Breast epithelium (tissue), 4 donors: ENCODE data around the gene USP50. TPM values are rescaled to one million over a fixed set of nuclear protein-coding genes. Genes with fewer than 3 reads are reported as not detected.
"Not testable (repeated sequence)": the region's sequence is repeated elsewhere in the genome, so short reads cannot be mapped to it uniquely, and the experiment has no call there.

Experiments
- DNase-seq, 2 donors: peaks; one replicate each; pipeline ENCODE4 v3.0.0-alpha.2; 2019; ENCODE audit warnings: low spot score in 2 of 2
- H3K27ac ChIP-seq, 2 donors: fragments of 200-600 bp; sonication (generic) in 1 of 2; one replicate each; pipeline ENCODE4 v1.5.1; 2016 to 2019; ENCODE audit warnings: mild to moderate bottlenecking in 1 of 2
- H3K27me3 ChIP-seq, 2 donors: fragments of 200-600 bp; sonication (generic) in 1 of 2; one replicate each; pipeline versions ENCODE4 v1.5.1 to v1.6.0; 2017 to 2019; ENCODE audit warnings: control low read depth in 1 of 2, mild to moderate bottlenecking in 1 of 2
- H3K36me3 ChIP-seq: fragments of 200-600 bp; one replicate; pipeline ENCODE4 v1.5.1; 2019
- H3K4me1 ChIP-seq, 2 donors: fragments of 200-600 bp; sonication (generic); one replicate each; pipeline ENCODE4 v1.5.1; 2016 to 2019; ENCODE audit warnings: control low read depth in 1 of 2
- H3K4me3 ChIP-seq, 3 donors: fragments of 200-600 bp; sonication (generic); 1 replicate in 2 of 3; 2 replicates in 1 of 3; pipeline ENCODE4 v1.5.1; 2016 to 2019; ENCODE audit warnings: mild to moderate bottlenecking in 3 of 3, moderate library complexity in 2 of 3
- H3K9me3 ChIP-seq, 2 donors: fragments of 200-600 bp; sonication (generic) in 1 of 2; one replicate each; pipeline ENCODE4 v1.5.1; 2016 to 2019; ENCODE audit warnings: control low read depth in 1 of 2
- CTCF ChIP-seq, 3 donors: fragments of 450-650 bp; IDR thresholded peaks; one replicate each; pipeline ENCODE4 v1.5.1; 2016 to 2017; ENCODE audit warnings: antibody characterized with exemption in 3 of 3, mild to moderate bottlenecking in 3 of 3, moderate library complexity in 3 of 3
- POLR2A ChIP-seq: fragments of 450-650 bp; IDR thresholded peaks from one replicate; pipeline ENCODE4 v1.6.1; 2016; ENCODE audit warnings: antibody characterized with exemption, mild to moderate bottlenecking, moderate library complexity
- POLR2AphosphoS5 ChIP-seq, 3 donors: sonication (generic); formaldehyde crosslinking; IDR thresholded peaks; one replicate each; pipeline ENCODE4 v1.6.1; 2017; ENCODE audit warnings: antibody characterized with exemption in 3 of 3
- intact Hi-C: fragments of 100-400 bp; cut with DNase I; formaldehyde crosslinking; loops from one replicate; pipeline ENCODE4 v1.15.1; 2023; ENCODE audit warnings: low total_unique reads
- total RNA-seq, 3 donors: library from RNA; depleted of rRNA; stranded (reverse); fragments of >200 nt; gene quantifications; one replicate each; pipeline ENCODE4 v1.1.0, GENCODE V29; 2016

The USP50 gene
- total RNA-seq, 3 donors from 2014 or later, result 1.2 to 1.3 TPM; not detected in 1

- no peaks in the 10 kb centered on the region for H3K4me1 ChIP-seq
- H3K4me3 ChIP-seq, result no peak overlapping the region
- no peak for DNase-seq
- H3K36me3 ChIP-seq, result no peaks in the 10 kb centered on the region
- H3K27ac ChIP-seq, result no peak overlapping the region
- intact Hi-C loops, result no loop called here
- no peaks in the 10 kb centered on the region for H3K9me3 ChIP-seq
- H3K27me3 ChIP-seq, result no peaks in the 10 kb centered on the region
- TF ChIP-seq POLR2A, result no peak
- TF ChIP-seq POLR2AphosphoS5 (IDR thresholded peaks at IDR 0.05), result no peak
- no peak for TF ChIP-seq CTCF (IDR thresholded peaks at IDR 0.05)
These were observed 49.8 kb downstream of the USP50 start for GRCh38 chr15:50496692-50497091.

GRCh38 chr15:50494547-50494946, 51.9 kb downstream of the USP50 start:
- intact Hi-C loops, H3K4me1 ChIP-seq, H3K4me3 ChIP-seq, H3K36me3 ChIP-seq, H3K27ac ChIP-seq, H3K27me3 ChIP-seq, H3K9me3 ChIP-seq, DNase-seq: not testable (repeated sequence)

- no peak for TF ChIP-seq CTCF (IDR thresholded peaks at IDR 0.05)
- DNase-seq, result no peak
- no peaks in the 10 kb centered on the region for H3K4me1 ChIP-seq
- no peaks in the 10 kb centered on the region for H3K9me3 ChIP-seq
- H3K27ac ChIP-seq, result no peak overlapping the region
- H3K27me3 ChIP-seq, result no peaks in the 10 kb centered on the region
- H3K36me3 ChIP-seq, result no peaks in the 10 kb centered on the region
- H3K4me3 ChIP-seq, result no peak overlapping the region
- intact Hi-C loops, result no loop called here
These were observed 52.8 kb downstream of the USP50 start for GRCh38 chr15:50493625-50494024.

GRCh38 chr15:50487287-50487686, 59.2 kb downstream of the USP50 start:
- no peak overlapping the region for H3K27ac ChIP-seq
- H3K36me3 ChIP-seq, result peaks cover 6% of the 10 kb centered on the region
- no peaks in the 10 kb centered on the region for H3K4me1 ChIP-seq
- no peaks in the 10 kb centered on the region for H3K27me3 ChIP-seq
- TF ChIP-seq CTCF (IDR thresholded peaks at IDR 0.05), result no peak
- TF ChIP-seq POLR2A, result no peak
- TF ChIP-seq POLR2AphosphoS5 (IDR thresholded peaks at IDR 0.05), result no peak
- DNase-seq, result no peak
- intact Hi-C loops, result no loop called here
- no peak overlapping the region for H3K4me3 ChIP-seq
- no peaks in the 10 kb centered on the region for H3K9me3 ChIP-seq

GRCh38 chr15:50485389-50485788, 61.1 kb downstream of the USP50 start:
- Histone ChIP-seq H3K36me3 (peaks cover 6% of the 10 kb centered on the region), H3K27me3 (no peaks in the 10 kb centered on the region), H3K9me3 (no peaks in the 10 kb centered on the region), H3K4me3 (no peak overlapping the region), H3K27ac (no peak overlapping the region), H3K4me1 (no peaks in the 10 kb centered on the region)
- intact Hi-C loops, result no loop called here
- no peak for DNase-seq
- TF ChIP-seq POLR2A (no peak), CTCF (IDR thresholded peaks at IDR 0.05) (no peak), POLR2AphosphoS5 (IDR thresholded peaks at IDR 0.05) (no peak)

- Histone ChIP-seq H3K27ac (no peak overlapping the region), H3K4me3 (no peak overlapping the region), H3K27me3 (no peaks in the 10 kb centered on the region), H3K36me3 (peaks cover 6% of the 10 kb centered on the region), H3K9me3 (no peaks in the 10 kb centered on the region), H3K4me1 (no peaks in the 10 kb centered on the region)
- intact Hi-C loops, result no loop called here
- no peak for TF ChIP-seq CTCF (IDR thresholded peaks at IDR 0.05)
- no peak for TF ChIP-seq POLR2A
- TF ChIP-seq POLR2AphosphoS5 (IDR thresholded peaks at IDR 0.05), result no peak
- DNase-seq, result no peak
These were observed 61.7 kb downstream of the USP50 start for GRCh38 chr15:50484781-50485180.
